Stimulated activated CD8-positive, alpha-beta memory T cell treated with anti-CD3 and anti-CD28 coated beads, Interleukin-4, amount 100 ng/mL, for 48 hours (primary cell): ENCODE data around the gene TMEM130.
"Not testable (repeated sequence)": the region's sequence is repeated elsewhere in the genome, so short reads cannot be mapped to it uniquely, and the experiment has no call there.

Experiments used
- DNase-seq: peaks from one replicate; pipeline ENCODE4 v3.0.0-alpha.2; 2020

The TMEM130 gene

GRCh38 chr7:98875501-98875900 lies 5.7 kb upstream of the TMEM130 start:
- no peak for DNase-seq

- DNase-seq, result no peak
Measured at GRCh38 chr7:98874942-98875341, 5.1 kb upstream of the TMEM130 start.

GRCh38 chr7:98873610-98874009 lies 3.8 kb upstream of the TMEM130 start:
- DNase-seq, result not testable (repeated sequence)

- DNase-seq, result peak; percentile 35
Measured at GRCh38 chr7:98872328-98872924, 2.6 kb upstream of the TMEM130 start.

GRCh38 chr7:98870807-98871491 lies 1.1 kb upstream of the TMEM130 start:
- DNase-seq, result no peak

GRCh38 chr7:98870121-98870651 lies 372 bp upstream of the TMEM130 start:
- peak; percentile 82 for DNase-seq

- DNase-seq, result no peak
Measured at GRCh38 chr7:98869027-98869596, 702 bp downstream of the TMEM130 start.

GRCh38 chr7:98868450-98868849 lies 1.4 kb downstream of the TMEM130 start:
- no peak for DNase-seq

GRCh38 chr7:98866765-98867164 lies 3.0 kb downstream of the TMEM130 start:
- DNase-seq, result no peak

- DNase-seq, result no peak
Measured at GRCh38 chr7:98866351-98866750, 3.5 kb downstream of the TMEM130 start.

- DNase-seq, result no peak
Measured at GRCh38 chr7:98864731-98865453, 4.9 kb downstream of the TMEM130 start.

GRCh38 chr7:98863601-98864000 lies 6.2 kb downstream of the TMEM130 start:
- no peak for DNase-seq

GRCh38 chr7:98862716-98863420 lies 6.9 kb downstream of the TMEM130 start:
- no peak for DNase-seq

- no peak for DNase-seq
Measured at GRCh38 chr7:98862203-98862602, 7.6 kb downstream of the TMEM130 start.

- no peak for DNase-seq
Measured at GRCh38 chr7:98860071-98860470, 9.7 kb downstream of the TMEM130 start.

GRCh38 chr7:98855610-98856422 lies 14.0 kb downstream of the TMEM130 start:
- no peak for DNase-seq

GRCh38 chr7:98852826-98853225 lies 17.0 kb downstream of the TMEM130 start:
- no peak for DNase-seq

GRCh38 chr7:98848918-98849317 lies 20.9 kb downstream of the TMEM130 start:
- no peak for DNase-seq

- not testable (repeated sequence) for DNase-seq
Measured at GRCh38 chr7:98842552-98842951, 27.3 kb downstream of the TMEM130 start.

- DNase-seq, result peak; percentile 89
Measured at GRCh38 chr7:98841179-98841997, 28.4 kb downstream of the TMEM130 start.

- DNase-seq, result no peak
Measured at GRCh38 chr7:98840722-98841121, 29.1 kb downstream of the TMEM130 start.
